ENCODE data around the gene KDF1. TPM values are rescaled to one million over a fixed set of nuclear protein-coding genes. Genes with fewer than 3 reads are reported as not detected.

The KDF1 gene
- total RNA-seq, 1 experiment from 2014 or later, result 8.8 TPM

DNA sequence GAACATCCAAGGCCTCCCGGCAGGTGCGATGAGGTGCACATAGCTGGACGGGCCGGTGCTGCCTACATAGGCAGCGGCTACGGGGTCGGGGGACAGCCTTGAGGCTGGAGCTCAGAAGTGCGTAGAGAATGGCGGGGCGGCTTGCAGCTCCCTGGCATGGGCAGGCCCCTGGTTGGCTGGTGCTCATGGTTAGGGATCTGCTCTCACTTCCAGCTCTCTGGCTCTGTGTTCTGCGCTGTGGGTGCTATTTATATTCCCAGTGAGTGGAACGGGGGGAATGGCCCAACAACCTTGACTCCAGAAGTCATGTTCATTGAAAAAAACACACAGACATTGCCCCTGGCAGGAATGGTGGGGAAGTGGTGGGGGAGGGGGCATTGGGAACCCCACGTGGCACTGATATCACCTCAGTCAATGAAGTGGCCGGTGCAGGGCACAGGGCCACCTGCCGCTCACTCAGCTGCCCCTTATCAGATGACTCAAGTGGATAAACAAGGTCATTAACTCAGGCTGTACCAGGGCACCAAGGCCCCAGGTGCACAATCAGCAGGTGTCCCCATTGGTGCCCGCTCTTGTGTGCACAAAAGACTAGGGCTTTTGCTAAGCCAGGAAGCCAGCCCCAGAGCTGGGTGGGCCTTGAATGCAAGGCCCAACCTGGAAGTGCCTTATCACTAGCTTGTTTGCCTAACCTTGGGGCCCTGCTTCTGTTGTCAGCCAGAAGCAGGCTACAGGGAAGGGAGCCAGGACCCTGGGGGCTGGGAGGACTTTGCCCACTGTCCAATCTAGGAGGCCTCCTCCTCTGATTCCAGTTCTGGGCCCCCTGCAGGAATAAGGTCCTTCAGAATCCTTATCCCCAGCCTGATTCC lies 46.3 kb downstream of the KDF1 start, which contains the start of gene NR0B2:
TSS of gene NR0B2 (minus strand) at position 222 of the 866 bp plus-strand sequence. CDS start at position 187, 35 bp downstream.
- intact Hi-C loops (cut with micrococcal nuclease), result no loop called here
- POLR2A ChIA-PET, result interaction anchor here (1.3 to 2.5 kb wide), 2 partner anchors 7 to 13 kb away, joined by 7 to 12 read pairs; partner anchors contain the start of genes GPATCH3 and NUDC
- no peaks in the 10 kb centered on the region for H3K9me3 Mint-ChIP-seq (ENCODE audit: unreplicated experiment)
- H3K36me3 Mint-ChIP-seq (ENCODE audit: insufficient read depth, unreplicated experiment), result no peaks in the 10 kb centered on the region
- TF ChIP-seq, protein P1, sequence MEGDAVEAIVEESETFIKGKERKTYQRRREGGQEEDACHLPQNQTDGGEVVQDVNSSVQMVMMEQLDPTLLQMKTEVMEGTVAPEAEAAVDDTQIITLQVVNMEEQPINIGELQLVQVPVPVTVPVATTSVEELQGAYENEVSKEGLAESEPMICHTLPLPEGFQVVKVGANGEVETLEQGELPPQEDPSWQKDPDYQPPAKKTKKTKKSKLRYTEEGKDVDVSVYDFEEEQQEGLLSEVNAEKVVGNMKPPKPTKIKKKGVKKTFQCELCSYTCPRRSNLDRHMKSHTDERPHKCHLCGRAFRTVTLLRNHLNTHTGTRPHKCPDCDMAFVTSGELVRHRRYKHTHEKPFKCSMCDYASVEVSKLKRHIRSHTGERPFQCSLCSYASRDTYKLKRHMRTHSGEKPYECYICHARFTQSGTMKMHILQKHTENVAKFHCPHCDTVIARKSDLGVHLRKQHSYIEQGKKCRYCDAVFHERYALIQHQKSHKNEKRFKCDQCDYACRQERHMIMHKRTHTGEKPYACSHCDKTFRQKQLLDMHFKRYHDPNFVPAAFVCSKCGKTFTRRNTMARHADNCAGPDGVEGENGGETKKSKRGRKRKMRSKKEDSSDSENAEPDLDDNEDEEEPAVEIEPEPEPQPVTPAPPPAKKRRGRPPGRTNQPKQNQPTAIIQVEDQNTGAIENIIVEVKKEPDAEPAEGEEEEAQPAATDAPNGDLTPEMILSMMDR (IDR thresholded peaks at IDR 0.05; ENCODE audit: unreplicated experiment), result no peak
- BruUV-seq (replicated peaks), result no TSS peak
- no peak within 1 kb of the TSS for H3K4me3 Mint-ChIP-seq (ENCODE audit: unreplicated experiment)
- H3K4me1 Mint-ChIP-seq (ENCODE audit: insufficient read depth, unreplicated experiment), result no peaks in the 10 kb centered on the region
- CTCF ChIA-PET, result interaction anchor here (0.6 to 0.7 kb wide), 2 partner anchors 33 to 84 kb away, joined by 3 read pairs; no protein-coding TSS in a partner anchor
- H3K27ac Mint-ChIP-seq (ENCODE audit: low read depth, unreplicated experiment), result no peak within 1 kb of the TSS
- H3K27me3 Mint-ChIP-seq (ENCODE audit: insufficient read depth, unreplicated experiment), result no peaks in the 10 kb centered on the region
- no peak for DNase-seq (ENCODE audit: unreplicated experiment)

DNA sequence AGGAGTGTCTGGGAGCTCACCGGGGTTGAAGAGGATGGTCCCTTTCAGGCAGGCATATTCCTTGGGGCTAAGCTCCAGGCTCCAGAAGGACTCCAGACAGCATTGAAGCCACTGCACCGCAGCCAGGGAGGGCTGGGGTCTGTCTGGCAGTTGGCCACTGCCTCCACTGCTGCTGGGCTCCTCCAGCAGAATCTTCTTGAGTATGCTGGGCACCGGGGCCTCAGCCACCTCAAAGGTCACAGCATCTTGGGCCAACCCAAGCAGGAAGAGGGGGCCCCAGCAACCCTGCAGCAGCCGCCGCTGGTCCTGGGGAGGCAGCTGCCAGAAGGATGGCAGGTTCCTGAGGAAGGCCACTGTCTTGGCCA lies 46.9 kb downstream of the KDF1 start:
- no peaks in the 10 kb centered on the region for H3K27me3 Mint-ChIP-seq (ENCODE audit: insufficient read depth, unreplicated experiment)
- intact Hi-C loops (cut with micrococcal nuclease), result no loop called here
- no peaks in the 10 kb centered on the region for H3K9me3 Mint-ChIP-seq (ENCODE audit: unreplicated experiment)
- no TSS peak for BruUV-seq (replicated peaks)
- POLR2A ChIA-PET, result interaction anchor here (1.3 to 2.5 kb wide), 2 partner anchors 8 to 12 kb away, joined by 7 to 12 read pairs; partner anchors contain the start of genes GPATCH3 and NUDC
- TF ChIP-seq, protein P1 (IDR thresholded peaks at IDR 0.05; ENCODE audit: unreplicated experiment), result no peak
- H3K4me3 Mint-ChIP-seq (ENCODE audit: unreplicated experiment), result no peak overlapping the region
- CTCF ChIA-PET, result interaction anchor here (0.6 kb wide), 2 partner anchors 84 to 85 kb away, joined by 3 to 4 read pairs; no protein-coding TSS in a partner anchor
- DNase-seq (ENCODE audit: unreplicated experiment), result no peak
- H3K27ac Mint-ChIP-seq (ENCODE audit: low read depth, unreplicated experiment), result no peak overlapping the region
- no peaks in the 10 kb centered on the region for H3K4me1 Mint-ChIP-seq (ENCODE audit: insufficient read depth, unreplicated experiment)
- no peaks in the 10 kb centered on the region for H3K36me3 Mint-ChIP-seq (ENCODE audit: insufficient read depth, unreplicated experiment)

DNA sequence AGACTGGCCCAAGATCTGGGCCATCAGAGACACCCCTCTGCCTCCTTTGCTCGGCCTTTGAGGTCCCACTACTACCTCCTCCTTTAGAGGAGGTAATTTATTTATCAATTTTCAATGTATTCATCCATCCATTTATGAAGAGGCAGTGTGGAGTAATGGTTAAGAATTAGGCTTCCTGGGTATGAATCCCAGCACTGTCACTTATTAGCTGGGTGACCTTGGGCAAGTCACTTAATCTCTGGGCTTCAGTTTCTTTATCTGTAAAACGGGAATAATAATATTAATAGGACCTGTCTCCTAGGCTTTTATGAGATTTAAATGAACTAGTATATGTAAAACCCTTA lies 48.1 kb downstream of the KDF1 start:
- no peaks in the 10 kb centered on the region for H3K27me3 Mint-ChIP-seq (ENCODE audit: insufficient read depth, unreplicated experiment)

More for the DNA sequence above, 48.1 kb downstream of the KDF1 start:
- no peaks in the 10 kb centered on the region for H3K9me3 Mint-ChIP-seq (ENCODE audit: unreplicated experiment)
- CTCF ChIA-PET, result no interaction called here
- H3K4me1 Mint-ChIP-seq (ENCODE audit: insufficient read depth, unreplicated experiment), result peaks cover 11% of the 10 kb centered on the region
- no peak for DNase-seq (ENCODE audit: unreplicated experiment)
- POLR2A ChIA-PET, result interaction anchor here (2.5 kb wide), 1 partner anchor 11 kb away, joined by 12 read pairs; the partner anchor contains the start of gene GPATCH3
- BruUV-seq (replicated peaks), result no TSS peak
- H3K4me3 Mint-ChIP-seq (ENCODE audit: unreplicated experiment), result no peak overlapping the region
- H3K27ac Mint-ChIP-seq (ENCODE audit: low read depth, unreplicated experiment), result no peak overlapping the region
- H3K36me3 Mint-ChIP-seq (ENCODE audit: insufficient read depth, unreplicated experiment), result no peaks in the 10 kb centered on the region
- intact Hi-C loops (cut with micrococcal nuclease), result no loop called here
- TF ChIP-seq, protein P1 (IDR thresholded peaks at IDR 0.05; ENCODE audit: unreplicated experiment), result no peak
